GM19438 (cell line): ENCODE measurements around the gene RADX.
"Not testable (repeated sequence)": the region's sequence is repeated elsewhere in the genome, so short reads cannot be mapped to it uniquely, and the experiment has no call there.

ENCODE experiments used
- ATAC-seq: cut with Tn5 transposase; IDR thresholded peaks from one replicate; pipeline ENCODE4 v1.9.1; 2021; ENCODE audit warnings: low read depth; ENCODE audit not compliant: unreplicated experiment

The RADX gene, protein sequence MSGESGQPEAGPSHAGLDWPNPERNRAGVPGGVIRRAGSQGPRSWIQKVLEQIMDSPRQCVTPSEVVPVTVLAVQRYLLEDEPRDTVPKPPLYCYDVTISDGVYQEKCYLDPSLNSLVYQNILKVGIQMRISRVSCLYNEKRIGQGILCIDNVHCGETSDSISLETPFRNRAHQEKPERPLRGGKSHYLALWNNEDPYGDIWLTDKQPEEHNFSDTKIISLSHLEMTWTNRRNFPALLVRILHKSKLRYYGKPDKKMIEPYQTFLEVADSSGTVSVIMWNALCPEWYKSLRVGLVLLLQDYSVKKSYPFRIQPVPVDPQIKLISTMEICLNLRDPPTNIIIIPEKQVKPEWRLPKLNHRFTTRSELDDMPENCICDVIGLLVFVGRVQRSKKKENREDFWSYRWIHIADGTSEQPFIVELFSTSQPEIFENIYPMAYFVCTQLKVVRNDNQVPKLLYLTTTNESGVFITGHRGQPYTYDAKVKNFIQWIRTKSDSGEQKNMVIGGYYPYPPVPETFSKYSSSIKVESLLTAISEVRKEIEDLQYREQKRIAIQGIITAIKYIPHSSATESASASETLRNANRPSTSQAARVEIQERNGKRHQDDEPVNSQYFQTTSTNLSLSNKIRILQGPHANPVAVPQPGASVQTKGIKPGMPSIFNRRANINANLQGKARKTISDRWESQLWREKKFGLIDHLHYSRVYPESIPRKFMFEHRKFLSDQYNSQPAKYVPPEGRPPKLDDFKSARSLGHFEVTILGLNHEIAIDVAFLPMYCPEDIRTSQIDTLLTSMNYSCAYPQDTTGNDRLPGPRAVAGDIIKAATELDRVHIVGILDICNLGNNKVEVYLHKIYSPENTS

DNA sequence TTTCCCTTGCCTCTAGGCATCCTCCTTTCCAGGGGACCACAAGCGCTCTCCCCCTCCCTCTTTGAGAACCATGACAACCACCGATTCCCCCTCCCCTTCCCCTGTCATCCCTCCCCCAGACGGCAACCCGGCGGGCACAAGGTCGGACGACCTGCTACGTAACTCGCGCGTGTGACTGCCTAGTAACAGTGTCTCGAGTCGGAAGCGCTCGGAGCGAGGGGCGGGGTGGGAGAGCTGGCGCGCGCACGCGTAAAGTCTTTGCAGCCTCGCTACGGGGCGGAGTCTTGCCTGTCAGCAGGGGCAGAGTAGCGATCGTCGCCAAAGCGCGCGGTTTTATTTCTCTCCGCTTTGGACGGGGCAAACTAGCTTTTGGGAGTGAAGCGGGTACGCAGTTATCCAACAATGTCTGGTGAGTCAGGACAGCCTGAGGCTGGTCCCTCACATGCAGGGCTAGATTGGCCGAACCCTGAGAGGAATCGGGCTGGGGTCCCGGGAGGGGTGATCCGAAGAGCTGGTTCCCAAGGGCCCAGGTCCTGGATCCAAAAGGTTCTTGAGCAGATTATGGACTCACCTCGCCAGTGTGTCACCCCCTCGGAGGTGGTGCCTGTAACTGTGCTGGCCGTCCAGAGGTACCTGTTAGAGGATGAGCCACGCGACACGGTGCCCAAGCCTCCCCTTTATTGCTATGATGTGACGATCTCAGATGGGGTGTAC is at the start of gene RADX:
RADX (plus strand) TSS at position 300 of the 714 bp plus-strand sequence; CDS start at position 403, 103 bp downstream.
- peak; percentile 95 for ATAC-seq

DNA sequence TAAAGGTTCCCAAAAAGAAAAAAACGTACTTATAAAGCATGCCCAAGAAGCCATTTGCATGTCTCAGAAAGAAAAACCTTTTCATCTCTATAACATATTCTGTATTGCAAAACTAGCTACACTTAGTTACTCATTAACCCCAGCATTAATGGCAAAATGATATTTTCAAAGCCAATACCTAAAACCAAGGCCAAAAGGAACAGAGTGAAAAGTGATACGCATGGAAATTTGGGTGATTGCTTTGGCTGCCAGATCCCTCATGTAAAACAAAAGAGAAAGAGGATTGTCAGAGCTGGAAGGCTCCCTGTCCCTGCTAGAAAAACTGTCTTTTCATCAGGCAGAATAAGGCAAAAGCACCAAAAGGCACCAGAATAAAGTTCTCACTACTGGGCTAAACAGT is 46.8 kb upstream of the RADX start:
- ATAC-seq, result no peak

DNA sequence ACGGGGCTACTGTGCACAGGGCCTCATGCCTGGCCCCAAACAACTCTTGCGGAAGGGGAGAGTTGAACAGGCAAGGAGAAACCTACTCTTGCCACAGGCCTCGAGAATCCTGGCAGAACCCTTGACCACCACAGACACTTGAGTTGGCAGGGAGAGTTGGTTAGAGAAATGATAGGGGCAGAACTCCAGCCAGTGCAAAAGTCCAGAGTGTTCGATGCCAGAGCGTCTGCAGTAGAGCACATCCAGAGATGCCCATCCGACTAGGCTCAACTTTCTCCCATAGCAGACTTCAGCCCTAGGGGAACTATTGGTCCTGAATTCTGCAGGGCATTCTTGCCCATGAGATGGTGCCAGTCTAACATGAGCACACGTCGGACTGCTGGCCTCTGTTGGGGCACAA is 45.4 kb upstream of the RADX start:
- ATAC-seq, result no peak

DNA sequence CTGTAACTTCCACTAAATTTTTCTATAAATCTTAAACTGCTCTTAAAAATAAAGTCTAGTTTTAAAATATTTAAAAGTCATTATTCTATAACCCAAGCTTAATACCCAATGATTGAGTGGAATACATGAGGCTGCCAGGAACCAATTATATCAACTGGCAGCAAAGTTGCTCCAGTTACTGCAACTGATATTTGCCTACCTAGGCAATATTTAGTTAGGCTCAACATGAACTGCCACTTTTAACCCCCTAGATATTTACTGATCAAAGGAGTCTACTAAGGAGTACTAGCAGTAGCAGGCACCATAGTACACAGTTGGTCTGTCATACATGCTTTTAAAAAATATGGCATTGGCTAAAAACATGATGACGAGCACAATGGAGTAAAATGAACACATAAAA is 29.9 kb upstream of the RADX start:
- ATAC-seq, result no peak

DNA sequence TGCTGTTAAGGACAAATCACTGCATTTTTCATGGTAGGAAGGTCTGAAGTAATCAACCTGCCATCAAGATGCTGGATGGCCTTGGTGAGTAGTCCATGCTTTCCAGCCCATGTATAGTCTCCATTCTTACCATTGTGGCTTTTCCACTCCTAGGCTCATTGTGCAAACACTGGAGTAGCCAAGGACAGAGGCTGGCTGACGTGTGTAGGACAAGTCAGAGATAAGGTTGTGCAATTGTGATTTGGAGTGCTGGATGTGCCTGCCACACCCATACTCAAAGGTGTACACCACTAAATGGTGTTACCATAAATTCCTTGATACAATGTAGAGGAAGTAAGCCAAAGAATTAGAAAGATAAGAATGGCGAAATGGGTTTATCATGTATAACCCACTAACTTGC is 26.3 kb upstream of the RADX start:
- ATAC-seq, result no peak

DNA sequence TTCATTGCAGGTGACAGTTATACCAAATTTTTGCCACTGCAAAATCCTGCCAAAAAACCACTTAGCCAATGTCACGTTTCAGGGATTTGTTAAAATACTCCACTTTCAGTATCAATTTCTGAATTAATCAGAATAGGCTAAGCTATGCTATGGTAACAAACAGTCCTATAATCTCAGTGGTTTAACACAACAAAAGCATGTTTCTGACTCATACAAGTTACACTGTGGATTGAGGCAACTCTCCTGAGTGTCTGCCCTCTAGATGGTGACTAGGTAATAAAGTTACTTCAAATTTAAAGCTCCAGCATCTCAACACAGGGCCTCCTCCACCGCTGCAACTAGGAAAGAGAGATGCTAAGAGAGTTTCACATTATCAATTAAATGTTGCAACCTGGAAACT is 23.0 kb upstream of the RADX start:
- no peak for ATAC-seq

DNA sequence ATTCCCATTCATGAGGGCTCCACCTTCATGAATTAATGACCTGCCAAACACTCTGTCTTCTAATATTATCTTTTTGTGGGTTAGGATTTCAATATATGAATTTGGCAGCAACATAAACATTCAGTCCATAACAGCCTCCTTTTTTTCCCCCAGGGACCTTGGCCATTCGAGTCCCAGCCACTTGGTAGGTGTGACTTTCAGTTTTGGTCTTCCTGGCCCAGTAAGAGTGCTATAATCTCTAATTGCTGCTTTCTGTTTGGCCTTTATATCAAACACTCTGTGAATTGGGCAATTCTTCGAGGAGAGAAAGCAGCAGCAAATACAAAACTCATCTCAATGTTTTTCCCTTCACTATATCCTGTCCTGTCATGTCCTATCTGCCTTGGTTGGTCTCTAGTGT is 12.4 kb upstream of the RADX start:
- ATAC-seq, result no peak

DNA sequence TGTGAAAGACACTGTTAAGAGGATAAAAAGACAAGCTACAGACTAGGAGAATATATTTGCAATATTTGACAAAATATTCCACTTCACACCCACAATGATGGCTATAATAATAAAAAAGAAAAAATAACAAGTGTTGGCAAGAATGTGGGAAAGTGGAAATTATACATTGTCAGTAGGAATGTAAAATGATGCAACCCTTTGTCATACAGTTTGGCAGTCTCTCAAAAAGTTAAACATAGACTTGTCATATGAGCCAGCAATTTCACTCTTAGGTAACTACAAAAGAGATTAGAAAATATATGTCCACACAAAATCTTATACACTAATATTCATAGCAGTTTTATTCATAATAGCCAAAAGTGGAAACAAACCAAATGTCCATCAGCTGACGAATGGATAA is 5.2 kb upstream of the RADX start:
- ATAC-seq, result no peak

DNA sequence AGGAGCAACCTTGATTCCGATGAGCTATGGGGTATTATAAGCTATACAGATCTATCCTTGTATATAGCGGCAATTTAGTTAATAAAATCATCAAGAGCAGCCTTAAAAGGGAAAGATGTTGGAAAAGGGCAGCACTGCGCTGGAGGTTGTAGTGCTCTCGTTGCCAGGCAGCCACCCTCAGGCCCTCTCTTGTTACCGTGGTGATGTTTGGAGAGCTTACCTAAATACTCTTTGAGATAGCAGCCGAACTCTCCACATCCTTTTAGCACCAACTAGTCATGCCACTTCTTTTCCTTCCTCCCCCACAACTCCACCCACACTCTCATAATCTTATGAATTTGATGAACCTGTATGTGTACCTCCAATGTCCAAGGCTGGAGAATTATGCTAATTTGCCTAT is 3.8 kb upstream of the RADX start:
- ATAC-seq, result no peak

DNA sequence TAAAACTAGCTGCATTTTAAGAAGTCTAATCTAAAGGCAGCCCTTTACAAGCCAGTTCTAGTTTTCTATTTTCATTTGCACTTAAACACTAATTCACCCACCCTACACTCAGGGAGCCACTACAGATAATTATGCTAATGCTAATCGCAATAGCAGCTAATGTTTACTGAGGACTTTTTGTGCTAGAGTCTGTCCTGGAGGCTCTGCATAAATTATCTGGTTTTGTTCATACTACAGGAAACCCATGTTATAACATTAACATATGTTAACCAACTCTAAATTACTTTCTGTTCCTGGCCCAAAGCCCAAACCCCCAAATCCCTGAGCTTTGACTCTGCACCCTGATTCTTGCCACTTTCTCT is 480 bp upstream of the RADX start:
- ATAC-seq, result peak; percentile 6

DNA sequence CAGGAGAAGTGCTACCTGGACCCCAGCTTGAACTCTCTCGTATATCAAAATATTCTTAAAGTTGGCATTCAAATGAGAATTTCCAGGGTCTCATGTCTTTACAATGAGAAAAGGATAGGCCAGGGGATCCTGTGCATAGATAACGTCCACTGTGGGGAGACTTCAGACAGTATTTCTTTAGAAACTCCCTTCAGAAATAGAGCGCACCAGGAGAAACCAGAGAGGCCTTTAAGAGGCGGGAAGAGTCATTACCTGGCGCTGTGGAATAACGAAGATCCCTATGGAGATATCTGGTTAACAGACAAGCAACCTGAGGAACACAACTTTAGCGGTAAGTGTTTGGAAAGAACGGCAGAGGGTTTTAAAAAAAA is 600 bp downstream of the RADX start:
- peak; percentile 37 for ATAC-seq

DNA sequence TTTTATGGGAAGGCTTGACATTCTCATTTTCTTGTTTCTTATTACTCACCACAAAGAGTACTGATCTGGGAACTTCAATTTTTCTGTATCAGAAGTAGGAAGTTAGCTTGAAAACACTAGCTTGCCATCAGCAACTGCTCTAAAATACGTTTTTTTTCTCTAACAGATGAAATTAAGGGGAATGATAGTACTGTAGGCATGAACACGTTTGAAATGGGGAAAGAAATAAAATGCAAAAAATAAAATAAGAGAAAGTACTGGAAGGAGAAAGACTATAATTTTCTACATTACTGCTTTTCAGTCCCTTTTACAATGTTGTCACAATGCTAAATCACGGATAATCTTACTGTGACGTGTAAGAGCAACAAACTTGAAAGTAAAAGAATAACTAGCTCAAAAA is 1.5 kb downstream of the RADX start:
- ATAC-seq, result no peak

DNA sequence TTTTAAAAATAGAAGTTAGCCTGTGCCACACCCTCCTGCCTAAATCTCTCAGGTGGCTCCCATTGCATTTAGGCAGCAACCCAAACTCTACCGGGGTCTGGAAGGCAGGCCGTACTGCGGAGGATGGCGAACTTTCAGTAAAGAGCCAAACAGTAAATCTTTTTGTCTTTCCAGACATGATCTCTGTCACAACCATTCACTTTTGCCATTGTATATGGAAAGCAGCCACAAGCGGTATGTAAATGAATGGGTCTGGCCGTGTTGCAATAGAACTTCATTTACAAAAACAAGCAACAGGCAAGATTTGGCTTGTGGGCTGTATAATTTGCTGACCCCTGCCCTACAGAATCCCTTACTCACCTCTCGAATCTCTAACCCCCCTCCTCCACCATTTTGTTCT is 3.3 kb downstream of the RADX start:
- no peak for ATAC-seq

DNA sequence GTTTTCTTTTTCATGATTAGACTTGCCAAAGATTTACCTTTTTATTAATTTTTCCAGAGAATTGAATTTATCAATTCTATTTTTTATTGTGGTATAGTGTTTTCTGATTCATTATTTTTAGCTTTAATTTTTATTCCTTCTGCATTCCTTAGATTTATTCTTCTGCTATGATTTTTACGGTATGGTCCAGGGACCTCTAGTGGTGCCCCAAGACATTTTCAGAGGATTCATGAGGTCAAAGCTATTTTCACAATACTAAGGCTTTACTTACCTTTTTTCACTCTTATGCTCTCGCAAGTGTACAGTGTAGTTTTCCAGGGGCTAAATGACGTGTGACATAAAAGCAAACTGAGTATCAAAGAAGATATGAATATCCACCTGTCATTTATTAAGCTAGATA is 8.0 kb downstream of the RADX start:
- ATAC-seq, result no peak

DNA sequence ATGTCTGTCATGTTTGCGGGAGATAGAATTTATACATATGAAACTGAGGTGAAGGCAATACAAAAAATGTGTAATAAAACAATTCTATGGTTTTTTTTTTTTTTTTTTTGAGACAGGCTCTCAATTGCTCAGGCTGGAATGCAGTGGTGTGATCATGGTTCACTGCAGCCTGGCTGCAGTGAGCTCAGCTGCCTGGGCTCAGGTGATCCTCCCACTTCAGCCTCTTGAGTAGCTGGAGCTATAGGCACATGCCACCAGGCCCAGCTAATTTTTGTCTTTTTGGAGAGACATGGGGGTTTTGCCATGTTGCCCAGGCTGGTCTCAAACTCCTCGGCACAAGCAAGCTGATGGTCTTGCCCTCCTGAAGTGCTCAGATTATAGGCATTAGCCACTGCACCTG is 10.1 kb downstream of the RADX start:
- no peak for ATAC-seq

DNA sequence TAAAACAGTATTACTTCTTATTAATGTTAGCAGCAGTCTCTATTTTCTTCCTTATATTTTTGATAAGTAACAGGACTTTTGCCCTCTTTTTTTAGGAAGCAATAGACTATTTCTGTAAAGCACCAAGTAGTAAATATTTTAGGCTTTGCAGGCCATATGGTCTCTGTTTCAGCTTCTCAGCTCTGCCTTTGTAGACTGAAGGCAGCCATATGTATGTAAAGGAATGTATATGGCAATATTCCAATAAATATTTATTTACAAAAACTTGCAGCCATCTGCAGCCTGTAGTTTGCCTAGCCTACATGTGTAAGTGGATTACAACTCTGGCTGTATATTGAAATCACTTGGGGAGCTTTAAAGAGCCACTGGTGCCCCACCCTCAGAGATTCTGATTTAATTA is 15.0 kb downstream of the RADX start:
- ATAC-seq, result no peak

DNA sequence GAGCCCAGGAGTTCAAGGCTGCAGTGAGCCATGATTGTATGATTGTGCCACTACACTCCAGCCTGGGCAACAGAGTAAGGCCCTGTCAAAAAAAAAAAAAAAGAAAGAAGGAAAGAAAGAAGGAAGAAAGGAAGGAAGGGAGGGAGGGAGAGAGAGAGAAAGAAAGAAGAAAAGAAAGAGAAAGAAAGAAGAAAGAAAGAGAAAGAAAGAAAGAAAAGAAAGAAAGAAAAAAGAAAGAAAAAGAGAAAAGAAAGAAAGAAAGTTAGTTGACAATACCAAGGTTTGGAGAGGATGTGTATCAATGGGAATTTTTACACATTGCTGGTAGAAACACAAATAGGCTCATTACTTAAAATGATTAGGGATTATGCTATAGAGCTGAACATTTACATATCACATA is 19.8 kb downstream of the RADX start:
- ATAC-seq, result no peak

DNA sequence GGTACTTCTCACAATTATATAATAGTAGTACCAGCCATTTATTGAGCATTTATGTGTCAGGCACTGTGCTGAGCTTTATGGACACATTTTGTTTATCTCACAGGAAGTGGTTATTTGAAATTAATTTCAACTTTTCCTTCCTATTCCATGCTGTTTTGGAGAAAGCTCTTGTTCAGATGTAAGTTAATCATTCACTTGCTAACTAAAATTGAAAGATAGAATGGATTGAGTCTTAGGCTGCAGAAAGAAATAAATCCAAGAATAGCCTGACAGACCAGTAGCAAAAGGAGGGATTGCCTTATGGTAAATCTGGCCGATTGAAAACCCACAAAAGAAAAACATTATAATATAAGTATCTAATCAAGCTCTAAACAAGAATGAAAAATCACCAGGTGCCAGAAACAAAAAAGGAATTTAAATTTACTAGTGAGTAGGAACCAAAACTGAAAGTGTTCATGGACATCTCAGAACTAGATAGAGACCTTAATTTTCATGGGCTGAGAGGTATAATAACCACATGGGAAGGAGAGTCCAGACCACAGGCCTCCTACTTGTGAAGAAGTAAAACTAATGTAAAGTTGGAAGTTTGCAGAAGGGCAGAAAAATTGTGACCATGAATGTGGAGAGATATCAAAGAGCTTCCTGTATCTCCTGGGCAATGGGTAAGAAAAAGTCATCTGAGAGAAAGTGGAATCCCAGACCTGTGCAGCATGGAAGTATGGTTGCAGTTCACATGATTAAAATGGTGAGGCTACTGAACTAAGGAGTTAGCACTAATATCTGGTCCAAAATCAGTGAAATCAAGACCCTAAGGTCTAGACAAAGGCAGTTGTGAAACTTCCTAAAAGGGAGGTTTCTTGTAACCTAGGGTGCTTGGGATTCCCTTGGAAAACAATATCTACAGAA is 38.0 kb downstream of the RADX start:
- ATAC-seq, result peak; percentile 88

DNA sequence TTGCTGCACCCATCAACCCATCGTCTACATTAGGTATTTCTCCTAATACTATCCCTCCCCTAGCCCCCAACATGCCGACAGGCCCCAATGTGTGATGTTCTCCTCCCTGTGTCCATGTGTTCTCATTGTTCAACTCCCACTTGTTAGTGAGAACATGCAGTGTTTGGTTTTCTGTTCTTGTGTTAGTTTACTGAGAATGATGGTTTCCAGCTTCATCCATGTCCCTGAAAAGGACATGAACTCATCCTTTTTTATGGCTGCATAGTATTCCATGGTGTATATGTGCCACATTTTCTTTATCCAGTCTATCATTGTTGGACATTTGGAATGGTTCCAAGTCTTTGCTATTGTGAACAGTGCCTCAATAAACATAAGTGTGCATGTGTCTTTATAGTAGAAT is 41.8 kb downstream of the RADX start:
- ATAC-seq, result not testable (repeated sequence)

DNA sequence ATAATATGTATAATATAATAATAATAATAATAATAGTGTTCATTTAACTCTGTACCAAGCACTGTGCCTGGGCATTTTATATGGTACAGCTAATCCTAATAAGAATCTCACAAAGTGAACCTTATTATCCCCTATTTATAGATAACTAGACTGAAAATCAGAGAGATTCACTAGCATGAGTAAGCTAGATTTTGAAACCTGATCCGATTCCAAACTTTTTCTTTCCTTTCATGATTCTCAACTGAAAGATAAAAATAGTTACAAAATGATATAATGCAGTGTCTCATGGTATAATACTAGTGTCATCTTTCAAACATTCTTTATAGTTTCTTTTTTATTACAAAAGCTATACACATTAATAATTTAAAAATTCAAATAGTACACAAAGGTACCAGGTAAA is 58.9 kb downstream of the RADX start:
- no peak for ATAC-seq
